Posterior cingulate gyrus (tissue), 11 donors: ENCODE measurements around the gene SURF4.

Source experiments
- DNase-seq, 10 donors: peaks; one replicate each; pipeline versions ENCODE4 v3.0.0 to v3.0.0-alpha.2; 2020 to 2021; ENCODE audit warnings: mixed read lengths in 3 of 10
- intact Hi-C: fragments of 100-400 bp; cut with DNase I; formaldehyde crosslinking; loops from one replicate; pipeline ENCODE4 v1.15.1; 2023

Gene SURF4

DNA sequence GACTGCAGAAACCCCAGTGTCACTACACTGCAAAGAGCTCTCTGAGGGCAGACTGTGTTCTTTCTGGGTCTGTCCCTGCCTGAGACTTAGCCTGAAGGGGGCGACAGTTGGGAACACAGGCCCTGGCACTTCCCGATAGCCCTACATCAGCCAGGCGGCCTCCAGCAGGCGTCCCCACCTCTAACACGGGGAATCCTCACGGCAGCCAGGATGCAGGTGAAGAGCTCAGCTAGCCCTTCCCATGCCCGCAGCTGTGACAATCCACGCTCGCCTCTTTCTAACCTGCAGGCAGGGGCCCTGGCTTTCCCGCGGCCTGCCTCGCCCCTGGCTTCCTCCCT, 33.8 kb downstream of the SURF4 start:
- intact Hi-C loops = no loop called here
- no peak for DNase-seq

DNA sequence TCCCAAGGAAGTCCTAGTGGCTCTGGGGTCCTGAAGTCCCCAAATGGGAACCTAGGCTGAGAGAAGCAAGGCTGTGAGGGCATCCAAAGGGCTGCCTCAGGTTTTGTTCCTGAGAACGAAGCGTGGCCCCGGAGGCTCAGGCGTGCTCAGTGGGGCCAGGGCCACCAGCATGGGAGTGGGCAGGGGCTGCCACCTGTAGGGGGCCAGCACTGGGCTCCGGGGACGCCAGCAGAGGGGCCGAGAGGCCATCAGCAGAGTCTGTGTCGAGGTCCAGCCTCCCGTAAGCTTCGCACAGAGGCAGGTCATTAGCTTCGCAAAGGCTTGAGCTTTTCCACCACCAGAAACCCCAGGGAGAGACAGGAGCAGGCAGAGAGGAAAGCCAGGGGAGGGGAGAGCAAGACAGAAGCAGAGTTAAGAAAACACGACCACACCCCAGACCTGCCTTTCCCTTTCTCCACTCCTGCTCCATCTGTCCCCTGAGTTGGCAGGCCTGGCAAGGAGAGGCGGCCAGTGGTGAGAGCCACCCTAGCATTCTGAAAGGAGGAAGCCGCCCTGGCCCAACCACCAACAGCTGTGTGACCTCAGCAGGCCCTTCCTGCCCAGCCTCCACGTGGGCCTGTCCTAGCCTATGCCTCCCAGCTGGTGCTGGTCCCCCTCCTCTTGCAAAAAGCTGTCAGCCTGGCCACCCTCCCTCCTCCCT, 34.3 kb downstream of the SURF4 start:
- peak in 3 of 10 donors; percentile 31 to 88 (median 72) for DNase-seq

DNA sequence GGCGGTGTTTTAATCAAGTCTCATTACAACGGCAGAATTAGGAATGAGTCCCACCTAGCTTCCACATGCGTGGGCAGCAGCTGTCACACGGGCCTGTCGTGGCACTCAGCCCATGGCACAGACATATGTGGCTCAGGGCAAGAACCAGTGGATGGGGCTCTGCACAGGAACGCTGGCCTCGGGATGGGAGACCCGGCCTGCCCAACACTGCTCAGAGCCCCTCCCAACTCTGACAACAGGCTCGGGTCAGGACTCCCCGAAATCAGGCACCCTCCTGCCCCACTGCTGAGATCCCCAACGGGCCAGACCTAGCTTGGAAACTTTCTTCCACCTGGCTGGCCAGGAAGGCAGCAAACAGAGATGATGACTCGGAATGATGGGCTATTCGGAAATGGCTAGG, 34.9 kb downstream of the SURF4 start:
- DNase-seq = peak in 3 of 10 donors; percentile 30 to 81 (median 40)
- intact Hi-C loops = no loop called here

More for the DNA sequence above, 34.3 kb downstream of the SURF4 start:
- intact Hi-C loops = no loop called here

DNA sequence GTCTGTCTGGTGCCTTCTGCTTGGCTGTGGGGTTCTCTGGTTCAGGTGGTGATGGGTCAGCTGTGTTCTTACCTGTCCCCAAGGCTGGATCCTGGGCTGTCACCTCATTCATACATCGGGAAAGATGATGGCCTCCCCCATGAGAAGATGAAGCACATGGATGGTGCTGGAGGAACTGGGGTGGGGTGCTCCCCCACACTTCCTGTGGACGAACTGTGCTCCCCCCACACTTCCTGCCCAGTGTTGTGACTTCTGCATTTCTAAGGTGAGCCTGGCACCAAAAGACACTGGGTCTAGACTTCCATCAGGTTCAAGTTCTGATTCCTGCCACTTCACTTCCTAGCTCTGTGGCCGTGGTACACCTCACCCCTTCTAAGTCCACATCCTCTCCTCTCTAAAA, 35.6 kb downstream of the SURF4 start:
- peak in 3 of 10 donors; percentile 20 to 60 (median 28) for DNase-seq
- intact Hi-C loops = no loop called here

DNA sequence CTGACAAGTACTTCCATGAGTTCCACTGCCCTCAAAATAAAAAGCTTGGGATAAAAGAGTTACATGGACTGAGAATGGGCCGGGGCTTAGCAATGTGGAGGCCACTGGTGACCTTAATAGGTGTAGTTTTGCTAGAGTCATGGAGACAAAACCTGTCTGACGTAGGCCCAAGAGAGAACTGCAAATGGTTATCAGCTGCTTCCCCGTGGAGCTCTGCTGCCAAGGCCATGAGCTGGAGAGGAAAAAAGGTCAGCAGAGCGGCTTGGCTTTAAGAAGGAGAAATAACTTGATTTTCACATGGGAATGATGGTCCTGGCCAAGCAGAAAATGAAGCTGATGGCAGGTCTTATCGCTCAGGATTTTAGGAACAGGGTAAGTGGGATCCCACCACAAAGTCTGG, 36.2 kb downstream of the SURF4 start:
- intact Hi-C loops = loop anchor here (5.0 kb wide), 1 partner anchor 307 kb away; the partner anchor contains the start of gene GTF3C5
- peak in 2 of 10 donors; percentile 10 to 22 for DNase-seq

DNA sequence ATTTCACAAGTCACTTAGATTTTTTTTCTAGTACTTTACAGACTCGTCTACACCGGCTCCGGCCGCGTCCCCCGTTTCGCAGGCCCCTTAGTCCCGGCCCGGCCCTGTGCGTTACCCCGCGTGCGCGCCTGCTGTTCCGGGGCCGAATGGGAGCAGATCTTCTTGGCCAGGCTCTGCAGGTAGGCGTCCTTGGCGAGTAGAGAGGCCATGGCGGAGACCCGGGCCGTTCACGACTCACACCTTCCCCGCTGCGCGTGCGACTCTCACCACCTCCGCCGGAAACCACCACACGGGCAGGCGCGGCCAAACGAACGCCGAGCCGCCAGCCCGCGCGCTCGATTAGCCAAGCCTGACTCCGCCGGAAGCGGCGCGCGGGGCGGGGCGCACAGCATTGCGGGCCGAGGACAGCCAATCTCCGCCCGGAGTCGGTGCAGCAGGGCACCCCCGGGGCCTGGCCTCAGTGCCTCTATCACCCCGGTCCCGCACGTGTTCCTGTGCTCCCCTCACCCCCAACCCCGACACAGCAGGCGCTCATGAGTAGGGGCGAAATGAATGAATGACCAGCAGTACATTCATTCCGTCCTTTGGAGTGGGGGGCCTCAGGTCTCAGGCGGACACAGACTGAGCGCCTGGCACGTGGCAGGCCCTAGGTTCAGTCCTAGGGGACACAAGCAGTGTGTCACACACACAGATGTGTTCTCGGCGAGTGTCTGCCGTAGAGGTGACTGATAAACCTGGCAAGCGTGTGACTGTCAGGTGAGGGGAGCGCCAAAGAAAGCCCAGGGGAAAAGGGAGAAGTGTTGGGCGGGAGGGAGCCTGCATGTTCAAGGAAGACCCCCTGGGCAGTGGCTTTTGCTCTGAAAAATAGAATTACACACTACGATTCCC, 39.7 kb downstream of the SURF4 start, which contains the start of gene SURF6:
Gene SURF6 (minus strand): TSS at position 265 of the 888 bp plus-strand sequence. CDS start 56 bp downstream, at position 209.
- DNase-seq = peak; percentile 85 to 98 (median 90)
- intact Hi-C loops = loop anchor here (1.0 to 5.0 kb wide), 2 partner anchors 40 to 304 kb away; partner anchors contain the start of genes GTF3C5, STKLD1 and SURF4

DNA sequence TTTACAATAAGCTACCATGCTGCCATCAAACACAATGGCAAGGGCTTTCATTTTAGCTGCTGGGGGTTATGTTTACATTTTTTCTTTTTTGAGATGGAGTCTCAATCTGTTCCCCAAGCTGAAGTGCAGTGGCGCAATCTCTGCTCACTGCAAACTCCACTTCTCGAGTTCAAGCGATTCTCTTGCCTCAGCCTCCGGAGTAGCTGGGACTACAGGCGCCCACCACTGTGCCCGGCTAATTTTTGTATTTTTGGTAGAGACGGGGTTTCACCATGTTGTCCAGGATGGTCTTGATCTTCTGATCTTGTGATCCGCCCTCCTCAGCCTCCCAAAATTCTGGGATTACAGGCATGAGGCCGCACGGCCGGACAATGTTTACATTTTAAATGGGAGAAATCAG, 41.0 kb downstream of the SURF4 start:
- intact Hi-C loops = loop anchor here (5.0 kb wide), 1 partner anchor 303 kb away; the partner anchor contains the start of gene GTF3C5
- DNase-seq = peak in 3 of 10 donors; percentile 17 to 69 (median 36)

DNA sequence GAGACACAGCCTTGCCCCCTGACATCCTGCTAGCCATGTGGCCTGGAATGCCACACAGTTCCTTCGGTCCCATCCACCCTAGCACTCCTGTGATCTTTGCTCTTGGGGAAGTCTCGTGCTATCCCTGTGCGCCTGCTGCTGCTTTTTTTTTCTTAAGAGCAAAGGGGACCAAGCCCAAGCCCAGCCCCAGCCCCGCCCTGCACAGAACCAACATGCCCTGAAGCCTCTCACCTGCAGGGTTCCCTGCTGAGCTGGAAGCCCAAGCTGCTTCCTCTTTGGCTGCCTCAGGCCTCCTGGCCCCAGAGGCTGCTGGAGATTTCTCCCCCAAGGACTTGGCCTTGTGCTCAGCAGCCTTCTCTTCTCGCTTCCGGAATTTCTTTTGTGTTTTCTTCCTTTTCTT, 41.7 kb downstream of the SURF4 start:
- intact Hi-C loops = no loop called here
- DNase-seq = peak in 3 of 10 donors; percentile 1 to 63 (median 32)

DNA sequence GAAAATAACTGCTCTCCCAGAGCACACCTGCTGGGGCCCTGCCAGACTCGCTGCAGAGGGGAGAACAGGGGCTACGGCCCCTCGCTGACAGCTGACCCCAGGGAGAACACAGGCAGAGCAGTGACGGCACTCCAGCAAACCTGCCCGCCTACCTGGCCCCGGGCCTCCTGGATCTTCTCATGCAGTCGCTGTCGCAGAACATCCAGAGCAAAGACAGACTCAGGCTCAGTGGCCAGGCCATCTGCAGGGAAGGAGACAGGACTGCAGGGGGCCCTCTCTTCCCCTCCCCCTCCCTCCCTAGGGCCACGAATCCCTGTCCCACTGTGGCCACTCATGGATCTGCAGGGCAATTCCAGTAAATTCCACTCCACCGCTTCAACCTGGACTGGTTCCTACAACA, 42.3 kb downstream of the SURF4 start:
- peak in 3 of 10 donors; percentile 11 to 72 (median 54) for DNase-seq
- intact Hi-C loops = no loop called here

DNA sequence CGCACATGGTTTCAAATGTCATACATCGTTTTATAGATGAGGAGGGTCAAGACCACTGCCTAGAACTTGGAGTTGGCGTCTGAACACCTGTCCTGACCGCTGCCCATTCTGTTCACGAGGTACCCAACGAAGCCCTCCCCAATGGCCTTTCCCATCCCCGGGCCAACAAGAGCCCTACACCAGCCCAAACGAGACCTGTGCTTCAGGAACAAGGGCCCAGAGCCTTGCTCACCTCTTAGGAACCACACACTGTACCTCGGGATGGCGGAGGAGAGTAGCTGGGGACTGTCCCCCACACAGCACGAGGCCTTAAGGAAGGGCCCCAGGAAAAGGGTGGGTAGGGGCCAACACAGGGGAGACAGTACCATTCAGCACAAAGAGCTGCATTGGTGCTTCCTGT, 42.8 kb downstream of the SURF4 start:
- intact Hi-C loops = no loop called here

DNA sequence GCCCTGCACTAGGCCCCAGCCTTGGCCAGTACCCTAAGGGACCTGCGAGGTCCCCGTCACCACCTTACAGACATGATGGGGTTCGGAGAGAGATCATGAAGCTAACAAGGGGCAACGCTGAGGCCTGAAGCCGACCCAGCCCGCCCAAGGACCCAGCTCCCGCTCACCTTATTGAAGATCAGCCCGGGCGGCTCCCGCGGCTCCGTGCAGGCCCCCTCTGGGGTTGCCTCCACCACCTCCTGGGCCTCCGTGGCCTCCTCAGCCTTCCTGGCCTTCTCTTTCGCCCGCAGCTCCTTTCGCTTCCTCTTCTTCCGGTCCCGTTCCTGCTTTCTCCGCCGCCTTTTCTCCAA, 43.5 kb downstream of the SURF4 start:
- intact Hi-C loops = no loop called here

More for the DNA sequence above, 42.8 kb downstream of the SURF4 start:
- DNase-seq = peak in 2 of 10 donors; percentile 30 to 51

DNA sequence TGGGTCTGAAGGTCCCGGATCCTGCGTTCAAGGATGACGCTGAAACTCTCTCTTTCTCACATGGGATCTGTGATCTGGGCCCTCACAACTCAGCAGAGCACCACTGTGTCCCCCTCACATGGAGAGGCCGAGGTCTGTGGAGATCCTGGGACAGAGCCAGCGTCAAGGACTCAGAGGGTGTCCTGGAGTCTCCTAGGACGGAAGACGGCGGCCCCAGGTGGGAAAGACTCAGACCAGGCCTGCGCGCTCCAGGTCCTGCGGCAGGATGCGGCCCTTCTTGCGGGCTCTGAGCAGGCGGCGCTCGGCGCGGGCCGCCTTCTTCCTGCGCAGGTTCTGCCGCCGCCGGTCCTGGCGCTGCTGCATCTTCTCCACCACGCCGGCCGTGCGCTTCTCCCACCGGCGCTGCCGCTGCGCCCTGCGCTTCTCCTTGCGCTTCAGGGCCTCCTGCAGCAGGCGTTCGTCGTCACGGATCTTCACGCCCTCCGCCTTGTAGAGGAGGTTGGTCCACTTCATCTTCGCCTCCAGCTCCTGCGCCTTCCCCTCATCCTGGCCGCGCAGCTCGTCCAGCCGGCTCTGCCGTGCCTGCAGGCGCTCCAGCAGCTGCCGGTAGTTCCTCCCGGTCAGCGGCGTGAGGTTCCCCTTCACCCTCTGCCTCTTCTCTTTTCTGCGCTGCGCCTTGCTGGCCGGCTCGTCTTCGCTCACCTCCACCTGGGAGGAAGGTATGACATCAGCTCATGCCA, 44.0 kb downstream of the SURF4 start:
- intact Hi-C loops = no loop called here
- DNase-seq = peak in 3 of 10 donors; percentile 53 to 66 (median 65)

More for the DNA sequence above, 43.5 kb downstream of the SURF4 start:
- DNase-seq = peak in 2 of 10 donors; percentile 40 to 79

DNA sequence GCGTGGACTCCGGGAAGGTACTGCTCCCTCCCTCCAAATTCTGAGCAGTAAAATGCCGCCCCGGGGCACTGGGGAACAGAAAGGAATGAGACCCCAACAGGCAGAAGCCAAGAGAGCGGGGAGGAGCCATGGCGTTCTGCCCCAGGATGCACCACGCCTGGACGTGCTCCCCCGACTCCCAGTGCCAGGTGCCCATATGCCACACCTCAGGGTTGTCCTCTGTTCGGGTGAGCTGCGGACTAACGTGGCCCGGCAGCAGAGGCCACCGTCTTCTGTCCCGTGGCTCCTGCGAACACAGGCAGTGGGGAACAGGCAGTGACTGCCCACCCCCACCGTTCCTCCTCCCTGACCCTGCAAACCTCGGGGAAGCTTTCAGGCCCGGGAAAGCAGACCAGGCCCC, 44.6 kb downstream of the SURF4 start:
- DNase-seq = peak in 3 of 10 donors; percentile 47 to 73 (median 64)
- intact Hi-C loops = no loop called here

DNA sequence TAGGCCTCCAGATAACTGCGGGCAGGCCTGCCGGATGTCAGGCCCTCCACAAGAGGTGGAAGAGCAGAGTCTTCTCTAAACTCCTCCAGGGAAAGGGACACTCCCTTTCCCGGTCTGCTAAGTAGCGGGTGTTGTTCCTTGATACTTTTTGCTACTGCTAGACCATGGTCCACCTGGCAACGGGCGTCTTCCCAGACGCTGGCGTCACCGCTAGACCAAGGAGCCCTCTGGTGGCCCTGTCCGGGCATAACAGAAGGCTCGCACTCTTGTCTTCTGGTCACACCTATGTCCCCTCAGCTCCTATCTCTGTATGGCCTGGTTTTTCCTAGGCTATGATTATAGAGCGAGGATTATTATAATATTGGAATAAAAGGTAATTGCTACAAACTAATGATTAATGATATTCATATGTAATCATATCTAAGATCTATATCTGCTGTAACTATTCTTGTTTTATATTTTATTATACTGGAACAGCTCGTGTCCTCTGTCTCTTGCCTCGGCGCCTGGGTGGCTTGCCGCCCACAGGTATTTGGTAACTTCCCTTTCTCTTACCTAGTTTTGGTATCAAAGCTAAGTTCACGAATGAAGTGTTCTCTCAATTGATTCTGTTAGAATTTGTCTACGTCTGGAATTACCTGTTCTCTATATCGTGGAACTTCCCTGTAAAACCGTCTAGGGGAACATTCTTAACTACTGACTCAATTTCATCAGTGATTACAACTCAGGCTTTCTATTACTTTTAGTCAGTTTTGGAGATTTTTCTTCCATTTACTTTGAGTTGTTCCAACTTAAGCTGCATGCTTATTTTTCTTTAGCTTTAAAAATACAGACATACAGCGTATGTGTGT, 46.3 kb downstream of the SURF4 start:
- peak in 7 of 10 donors; percentile 23 to 91 (median 55) for DNase-seq
- intact Hi-C loops = loop anchor here (5.0 kb wide), 1 partner anchor 142 kb away; no protein-coding TSS in a partner anchor

DNA sequence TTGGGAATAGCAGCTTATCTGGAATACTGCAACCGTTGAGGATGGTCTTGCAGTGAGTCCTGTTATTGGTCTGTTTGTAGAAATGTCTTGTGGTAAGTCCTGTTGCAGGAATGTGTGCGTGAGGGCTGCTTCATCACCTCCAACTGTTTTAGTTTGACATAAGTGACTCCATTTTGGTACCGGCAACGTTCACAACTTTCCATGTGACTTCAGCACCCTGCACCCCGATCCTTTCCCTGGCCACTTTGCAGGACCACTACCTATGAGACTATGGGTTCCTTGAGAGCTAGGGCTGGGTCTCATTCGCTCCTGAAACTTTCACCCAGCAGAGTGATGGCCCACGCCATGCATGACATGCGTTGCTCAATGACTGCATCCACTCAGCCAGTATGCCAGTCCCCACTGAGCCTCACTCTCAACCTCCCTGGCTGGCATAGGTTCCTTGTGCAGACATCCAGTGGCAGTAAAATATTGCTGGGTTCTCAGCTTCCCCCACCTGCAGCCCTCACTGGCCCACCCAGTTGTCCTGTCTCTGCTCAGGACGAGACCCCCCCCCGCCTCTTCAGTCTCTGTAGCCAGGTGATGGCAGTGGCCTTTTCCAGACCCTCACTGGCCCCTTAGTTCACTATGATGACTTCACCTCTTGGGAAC, 47.9 kb downstream of the SURF4 start:
- peak in 3 of 10 donors; percentile 37 to 40 (median 39) for DNase-seq

DNA sequence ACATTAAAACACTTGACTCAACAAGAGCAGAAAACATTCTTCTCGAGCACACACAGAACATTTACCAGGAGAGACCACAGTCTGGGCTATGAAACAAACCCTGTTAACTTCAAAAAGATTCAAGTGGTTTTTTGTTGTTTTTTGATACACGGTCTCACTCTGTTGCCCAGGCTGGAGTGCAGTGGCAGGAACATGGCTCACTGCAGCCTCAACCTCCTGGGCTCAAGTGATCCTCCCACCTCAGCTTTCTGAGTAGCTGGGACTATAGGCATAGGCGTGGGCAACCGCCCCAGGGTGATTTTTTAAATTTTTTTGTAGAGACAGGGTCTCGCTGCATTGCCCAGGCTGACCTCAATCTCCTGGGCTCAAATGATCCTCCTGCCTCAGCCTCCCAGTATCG, 48.8 kb downstream of the SURF4 start:
- peak in 3 of 10 donors; percentile 20 to 46 (median 21) for DNase-seq
- intact Hi-C loops = loop anchor here (5.0 kb wide), 1 partner anchor 140 kb away; no protein-coding TSS in a partner anchor

More for the DNA sequence above, 47.9 kb downstream of the SURF4 start:
- intact Hi-C loops = loop anchor here (5.0 kb wide), 1 partner anchor 141 kb away; no protein-coding TSS in a partner anchor

DNA sequence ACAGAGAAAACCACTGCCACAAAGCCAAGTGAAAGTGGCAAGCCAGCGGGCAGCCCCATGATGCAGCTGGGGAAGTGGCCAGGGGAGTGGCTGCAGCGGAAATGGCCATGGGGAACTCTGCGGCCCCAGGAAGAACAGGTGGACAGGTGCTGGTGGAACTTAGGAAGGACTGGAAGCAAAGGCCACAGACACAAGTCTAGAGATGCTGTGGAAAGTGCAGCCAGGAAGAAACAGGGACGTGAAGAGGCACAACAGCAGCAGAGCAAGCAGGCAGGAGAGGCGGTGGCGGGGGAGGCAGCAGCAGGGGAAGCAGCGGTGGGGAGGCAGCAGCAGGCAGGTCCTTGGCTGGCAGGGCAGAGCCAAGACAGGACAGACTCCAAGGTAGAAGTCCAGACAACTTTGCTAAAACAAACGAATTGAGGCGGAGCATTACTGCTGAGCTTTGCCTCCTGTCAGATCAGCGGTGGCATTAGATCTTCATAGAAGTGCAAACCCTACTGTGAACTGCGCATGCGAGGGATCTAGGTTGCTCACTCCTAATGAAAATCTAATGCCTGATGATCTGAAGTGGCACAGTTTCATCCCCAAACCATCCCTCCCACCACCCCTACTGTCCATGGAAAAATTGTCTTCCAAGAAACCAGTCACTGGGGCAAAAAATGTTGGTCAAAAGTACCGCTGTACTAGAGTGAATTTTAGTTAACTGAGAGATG, 51.7 kb downstream of the SURF4 start:
- peak in 3 of 10 donors; percentile 10 to 45 (median 39) for DNase-seq
- intact Hi-C loops = no loop called here

DNA sequence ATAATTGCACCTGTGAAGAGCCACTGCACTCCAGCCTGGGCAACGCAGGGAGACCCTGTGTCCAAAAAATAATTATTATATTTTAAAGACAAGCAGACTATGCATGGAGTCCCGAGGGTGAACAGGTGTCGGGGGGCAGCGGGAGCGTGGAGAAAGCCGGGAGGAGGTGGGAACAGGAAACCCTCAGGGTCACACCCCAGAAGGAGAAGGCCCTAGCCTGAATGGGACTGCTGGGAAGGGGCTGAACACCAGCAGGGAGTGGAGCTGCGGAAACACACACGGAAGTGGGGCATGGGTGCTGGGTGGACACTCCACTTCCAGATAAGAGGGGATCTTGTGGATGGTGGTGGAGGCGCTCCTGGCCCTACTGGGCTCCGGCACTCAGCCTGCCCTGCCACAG, 52.6 kb downstream of the SURF4 start:
- DNase-seq = peak in 3 of 10 donors; percentile 20 to 57 (median 53)
- intact Hi-C loops = no loop called here
